T-helper 2 cell treated with Interferon-gamma antibody and Interleukin-4, amounts not matched to agents 5 μg/mL and 100 μg/mL, for 36 hours (primary cell): ENCODE measurements around the gene SLC22A17.
"Not testable (repeated sequence)": the region's sequence is repeated elsewhere in the genome, so short reads cannot be mapped to it uniquely, and the experiment has no call there.

Source experiments
- DNase-seq: peaks from one replicate; pipeline ENCODE4 v3.0.0; 2021; ENCODE audit warnings: low spot score
- H3K27ac Mint-ChIP-seq: one replicate; pipeline ENCODE4 v1.8.0; 2021; ENCODE audit warnings: mild to moderate bottlenecking, mixed read lengths
- H3K27me3 Mint-ChIP-seq: one replicate; pipeline ENCODE4 v1.8.0; 2021; ENCODE audit warnings: low read depth, mixed read lengths
- H3K36me3 Mint-ChIP-seq: one replicate; pipeline ENCODE4 v1.8.0; 2021; ENCODE audit warnings: low read depth, mixed read lengths
- H3K4me1 Mint-ChIP-seq: one replicate; pipeline ENCODE4 v1.8.0; 2021; ENCODE audit warnings: low read depth, mixed read lengths
- H3K4me3 Mint-ChIP-seq: one replicate; pipeline ENCODE4 v1.8.0; 2022; ENCODE audit warnings: mild to moderate bottlenecking, moderate library complexity, mixed read lengths
- H3K9me3 Mint-ChIP-seq: one replicate; pipeline ENCODE4 v1.8.0; 2021; ENCODE audit warnings: mixed read lengths

Gene SLC22A17

DNA sequence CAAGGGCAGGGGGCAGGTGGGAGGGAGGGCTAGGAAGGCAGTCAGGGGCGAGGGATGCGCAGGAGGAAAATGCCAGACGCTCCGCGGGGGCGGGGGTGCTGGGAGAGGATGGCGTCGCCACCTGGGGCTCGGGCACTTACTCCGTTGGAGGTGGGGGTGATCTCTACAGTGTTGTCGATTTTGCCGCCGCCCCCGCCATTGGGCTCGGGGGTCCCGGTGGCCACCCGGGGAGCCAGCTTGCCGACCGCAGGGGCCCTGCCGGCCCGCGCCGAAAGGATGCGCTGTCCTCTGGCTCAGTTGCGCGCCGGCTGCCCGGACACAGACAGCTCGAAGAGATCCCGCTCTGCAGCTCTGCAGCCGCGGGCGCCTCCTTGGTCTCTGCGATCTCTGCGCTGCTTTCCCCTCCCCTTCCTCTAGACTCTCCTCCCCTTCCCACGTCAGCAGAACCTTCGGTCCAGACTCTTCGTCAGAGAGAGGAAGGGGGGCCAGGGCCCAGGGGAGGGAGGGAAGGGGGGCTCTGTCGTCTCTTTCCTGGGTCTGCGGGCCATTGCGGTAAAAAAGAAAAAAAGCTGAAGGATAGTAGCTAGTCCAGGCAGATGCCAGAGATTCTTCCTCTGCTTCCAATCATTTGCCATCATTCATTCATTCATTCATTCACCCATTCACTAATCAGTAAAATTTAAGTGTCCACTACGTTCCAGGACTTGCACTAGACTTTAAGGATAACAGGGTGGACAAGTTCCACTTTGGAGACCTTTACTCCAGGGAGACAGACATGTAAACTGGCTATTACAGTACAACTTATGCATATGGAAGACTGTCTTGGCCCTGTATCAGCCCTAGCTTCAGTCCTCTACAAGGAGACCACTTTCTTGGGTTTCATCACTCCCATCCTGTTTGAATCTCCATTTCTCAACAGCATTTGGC lies at the start of gene SLC22A17:
Gene SLC22A17 (minus strand): TSS at position 382 of the 927 bp plus-strand sequence.
- no peaks in the 10 kb centered on the region for H3K36me3 Mint-ChIP-seq
- peaks cover 41% of the 10 kb centered on the region for H3K27me3 Mint-ChIP-seq
- H3K9me3 Mint-ChIP-seq: no peaks in the 10 kb centered on the region
- H3K4me3 Mint-ChIP-seq: peak within 1 kb of the TSS; percentile 79
- peaks cover 8% of the 10 kb centered on the region for H3K4me1 Mint-ChIP-seq
- peak; percentile 35 for DNase-seq
- H3K27ac Mint-ChIP-seq: no peak within 1 kb of the TSS

DNA sequence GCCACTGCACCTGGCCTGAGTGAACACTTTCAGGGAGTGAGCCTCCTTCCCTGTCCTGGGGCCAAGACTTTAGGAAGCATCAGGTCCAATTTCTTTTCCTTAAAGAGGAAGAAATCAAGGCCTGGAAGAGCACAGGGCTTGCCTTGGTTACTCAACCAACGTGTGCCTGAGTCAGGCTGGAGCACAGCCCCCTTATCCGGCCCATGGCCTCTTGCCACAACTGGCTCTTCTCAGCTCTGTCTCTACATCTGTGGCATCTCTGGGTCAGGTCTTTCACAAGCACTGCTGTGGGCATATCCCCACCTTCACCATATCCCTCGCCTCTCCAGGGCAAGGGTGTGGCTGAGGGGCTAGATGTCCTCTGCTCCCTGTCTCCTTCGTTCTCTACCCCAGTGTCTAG lies 48.6 kb upstream of the SLC22A17 start:
- DNase-seq: no peak
- Mint-ChIP-seq H3K4me1 (no peaks in the 10 kb centered on the region), H3K27me3 (no peaks in the 10 kb centered on the region), H3K9me3 (no peaks in the 10 kb centered on the region), H3K4me3 (no peak overlapping the region), H3K36me3 (no peaks in the 10 kb centered on the region), H3K27ac (peak overlapping the region; percentile 31)

DNA sequence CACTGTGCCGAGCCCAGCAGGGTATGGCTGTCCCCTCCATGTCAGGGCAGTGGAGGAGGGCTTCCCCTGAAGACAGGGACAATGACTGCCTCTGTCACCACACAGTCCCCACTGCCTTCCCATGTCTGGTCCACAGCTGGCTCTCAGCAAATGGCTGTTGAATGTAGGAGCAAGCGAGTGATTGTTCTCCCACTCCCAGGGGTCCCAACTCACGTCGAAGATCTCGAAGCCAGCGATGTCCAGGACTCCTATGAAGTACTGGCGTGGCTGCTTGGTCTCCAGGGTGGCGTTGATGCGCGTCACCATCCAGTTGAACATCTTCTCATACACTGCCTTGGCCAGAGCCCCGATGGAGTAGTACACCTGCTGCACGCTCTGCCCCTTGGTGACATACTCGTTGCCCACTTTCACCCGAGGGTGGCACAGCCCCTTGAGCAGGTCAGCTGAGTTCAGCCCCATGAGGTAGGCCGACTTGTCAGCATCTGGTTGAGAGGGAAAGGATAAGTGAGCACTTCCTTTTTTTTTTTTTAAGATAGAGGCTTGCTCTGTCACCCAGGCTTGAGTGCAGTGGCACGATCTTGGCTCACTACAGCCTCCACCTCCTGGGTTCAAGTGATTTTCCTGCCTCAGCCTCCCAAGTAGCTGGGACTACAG lies 47.9 kb upstream of the SLC22A17 start:
- H3K27me3 Mint-ChIP-seq, H3K27ac Mint-ChIP-seq, H3K4me1 Mint-ChIP-seq, H3K36me3 Mint-ChIP-seq, DNase-seq, H3K9me3 Mint-ChIP-seq, H3K4me3 Mint-ChIP-seq: not testable (repeated sequence)

DNA sequence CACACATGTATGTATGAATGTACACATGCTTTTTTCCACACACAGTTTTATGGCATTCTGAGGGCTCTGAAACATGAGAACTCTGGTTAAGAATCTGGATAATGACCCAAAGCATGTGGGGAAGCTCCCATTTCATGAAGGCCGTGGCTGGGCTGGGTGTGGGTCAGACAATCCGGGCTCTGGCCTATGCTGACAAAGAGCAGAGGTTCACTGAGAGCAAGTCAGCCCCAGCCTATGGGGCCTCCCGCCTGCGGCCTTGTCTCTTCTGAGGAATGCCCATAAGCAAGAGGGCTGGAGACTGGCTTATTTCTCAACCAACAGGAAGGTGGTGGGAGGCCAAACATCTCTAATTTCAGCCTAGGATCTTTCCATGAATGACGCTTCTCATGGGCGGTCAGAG lies 46.9 kb upstream of the SLC22A17 start:
- H3K27me3 Mint-ChIP-seq: no peaks in the 10 kb centered on the region
- H3K9me3 Mint-ChIP-seq: no peaks in the 10 kb centered on the region
- H3K4me1 Mint-ChIP-seq: no peaks in the 10 kb centered on the region
- no peak overlapping the region for H3K4me3 Mint-ChIP-seq
- H3K36me3 Mint-ChIP-seq: no peaks in the 10 kb centered on the region
- H3K27ac Mint-ChIP-seq: no peak overlapping the region
- no peak for DNase-seq

DNA sequence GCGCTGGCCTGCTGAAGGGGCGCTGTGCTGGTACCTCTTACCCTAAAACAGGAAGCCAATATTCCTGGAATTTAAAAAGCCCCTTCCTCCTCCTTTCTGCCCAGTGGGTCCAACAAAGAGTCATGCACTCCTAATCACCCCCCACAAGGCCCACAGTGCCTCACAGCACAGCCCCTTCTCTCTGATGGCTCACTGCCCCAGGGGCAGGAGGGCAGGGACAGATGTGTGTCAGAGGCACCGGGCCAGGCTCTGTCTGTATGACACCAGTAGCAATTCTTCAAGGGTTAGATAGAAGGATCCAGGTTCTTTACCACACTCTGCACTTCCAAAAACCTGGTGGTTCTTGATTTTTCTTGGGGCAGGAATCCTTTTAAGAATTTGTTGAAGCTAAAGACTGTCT lies 46.4 kb upstream of the SLC22A17 start:
- no peak overlapping the region for H3K4me3 Mint-ChIP-seq
- H3K36me3 Mint-ChIP-seq: no peaks in the 10 kb centered on the region
- no peaks in the 10 kb centered on the region for H3K4me1 Mint-ChIP-seq
- no peaks in the 10 kb centered on the region for H3K27me3 Mint-ChIP-seq
- no peak for DNase-seq
- no peaks in the 10 kb centered on the region for H3K9me3 Mint-ChIP-seq
- no peak overlapping the region for H3K27ac Mint-ChIP-seq

DNA sequence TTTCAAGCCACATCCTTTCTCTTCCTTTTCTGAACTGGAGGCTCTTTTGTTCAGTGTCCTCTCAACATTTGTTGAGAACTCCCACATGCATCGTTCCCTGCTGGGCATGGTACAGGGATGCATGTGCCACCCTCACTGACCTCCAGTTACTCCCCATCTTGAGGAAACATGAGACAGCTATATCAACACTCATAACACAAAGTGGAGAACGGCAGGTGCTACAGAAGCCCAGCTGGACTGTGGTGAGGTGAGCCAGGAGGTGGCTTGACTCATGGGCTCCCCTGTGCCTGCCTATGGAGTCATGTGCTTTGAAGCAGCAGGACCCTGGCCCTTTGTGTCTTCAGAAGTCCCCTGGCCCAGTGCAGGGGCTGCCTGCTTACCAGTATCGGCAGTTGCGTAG lies 45.7 kb upstream of the SLC22A17 start:
- H3K27ac Mint-ChIP-seq: no peak overlapping the region
- H3K4me1 Mint-ChIP-seq: no peaks in the 10 kb centered on the region
- H3K27me3 Mint-ChIP-seq: no peaks in the 10 kb centered on the region
- H3K4me3 Mint-ChIP-seq: no peak overlapping the region
- H3K9me3 Mint-ChIP-seq: no peaks in the 10 kb centered on the region
- DNase-seq: no peak
- H3K36me3 Mint-ChIP-seq: no peaks in the 10 kb centered on the region

DNA sequence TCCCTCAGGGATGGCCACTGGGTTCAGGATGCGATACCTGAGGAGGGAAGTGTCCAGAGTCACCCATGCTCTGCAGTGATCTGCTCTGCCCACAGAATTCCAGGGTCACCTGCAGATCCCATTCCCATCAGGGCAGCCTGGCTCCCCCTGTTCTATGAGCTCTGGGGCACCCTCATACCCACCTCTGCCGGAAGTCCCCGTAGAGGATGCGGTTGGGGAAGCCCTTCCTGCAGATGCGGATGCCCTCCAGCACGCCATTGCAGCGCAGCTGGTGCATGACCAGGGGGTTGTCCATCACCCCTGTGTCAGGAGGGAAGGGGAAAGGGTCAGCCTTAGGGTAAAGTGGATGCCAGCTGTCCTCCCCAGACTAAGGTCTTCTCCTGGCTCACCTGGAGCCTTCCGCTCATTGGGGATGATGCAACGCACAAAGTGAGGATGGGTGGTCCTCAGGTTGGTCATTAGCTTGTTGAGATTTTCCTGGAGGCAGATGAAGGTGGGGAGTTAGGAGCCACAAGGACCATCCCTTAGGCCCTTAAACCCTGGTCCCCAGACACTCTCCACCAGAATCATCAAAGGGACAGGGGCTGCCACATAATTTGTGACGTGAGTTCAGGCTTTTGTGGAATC lies 44.2 kb upstream of the SLC22A17 start:
- Mint-ChIP-seq H3K27ac (no peak overlapping the region), H3K4me3 (no peak overlapping the region), H3K4me1 (no peaks in the 10 kb centered on the region), H3K36me3 (no peaks in the 10 kb centered on the region), H3K27me3 (no peaks in the 10 kb centered on the region), H3K9me3 (no peaks in the 10 kb centered on the region)
- DNase-seq: no peak

DNA sequence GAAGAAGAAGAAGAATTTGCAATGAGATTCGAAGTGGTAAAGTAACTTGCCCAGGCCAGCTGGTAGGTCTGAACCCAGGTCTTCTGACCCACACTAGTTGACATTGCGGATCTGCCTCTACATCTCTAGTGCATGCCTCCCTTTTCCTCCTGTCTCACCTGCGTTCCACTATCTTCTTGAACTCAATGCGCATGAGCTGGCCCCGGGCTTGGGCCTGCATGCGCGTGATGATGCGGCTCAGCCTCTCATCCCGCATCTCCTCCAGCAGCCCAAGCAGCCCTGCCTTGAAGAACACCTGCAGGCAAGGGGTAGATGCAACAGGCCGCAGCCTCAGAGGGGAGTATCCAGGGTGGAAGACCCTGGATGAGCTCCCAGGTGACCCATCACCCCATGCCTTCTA lies 43.4 kb upstream of the SLC22A17 start:
- no peak for DNase-seq
- Mint-ChIP-seq H3K27me3 (no peaks in the 10 kb centered on the region), H3K4me1 (no peaks in the 10 kb centered on the region), H3K27ac (no peak overlapping the region), H3K4me3 (no peak overlapping the region), H3K36me3 (no peaks in the 10 kb centered on the region), H3K9me3 (no peaks in the 10 kb centered on the region)

DNA sequence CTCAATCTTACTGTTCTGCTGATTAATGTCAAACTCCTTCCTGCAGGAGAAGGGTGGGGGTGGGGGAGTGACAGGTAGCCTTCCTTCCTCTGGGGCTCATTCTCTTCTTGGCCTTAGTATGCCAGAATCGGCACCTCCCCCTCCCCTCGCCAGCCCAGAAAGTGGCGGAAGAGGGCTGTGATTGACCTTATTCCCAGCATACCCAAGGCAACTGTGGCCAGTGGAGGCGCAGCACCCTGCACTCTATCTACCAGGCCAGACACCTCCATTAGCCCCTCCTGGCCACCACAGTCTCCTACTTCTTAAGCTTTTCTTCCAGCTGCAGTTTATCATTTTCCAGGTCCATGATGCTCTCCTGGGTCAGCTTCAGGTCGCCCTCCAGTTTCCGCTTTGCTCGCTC lies 39.9 kb upstream of the SLC22A17 start:
- Mint-ChIP-seq H3K4me3 (no peak overlapping the region), H3K9me3 (no peaks in the 10 kb centered on the region), H3K4me1 (no peaks in the 10 kb centered on the region), H3K27me3 (no peaks in the 10 kb centered on the region), H3K36me3 (no peaks in the 10 kb centered on the region), H3K27ac (no peak overlapping the region)
- DNase-seq: no peak

DNA sequence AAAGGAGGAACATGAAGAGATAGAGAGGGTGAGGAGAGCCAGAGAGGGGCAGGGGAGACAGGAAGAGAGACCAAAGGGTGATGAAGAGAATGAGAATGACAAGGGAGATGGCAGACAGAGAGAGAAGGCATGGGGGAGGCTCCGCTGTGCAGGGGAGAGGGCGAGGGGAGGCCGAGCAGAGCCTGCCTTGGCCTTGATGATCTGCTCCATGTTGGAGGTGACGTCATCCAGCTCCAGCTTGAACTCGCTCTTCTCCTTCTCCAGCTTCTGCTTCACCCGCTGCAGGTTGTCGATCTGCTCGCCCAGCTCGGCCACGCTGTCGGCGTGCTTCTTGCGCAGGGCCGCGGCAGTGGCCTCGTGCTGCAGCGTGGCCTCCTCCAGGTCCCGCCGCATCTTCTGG lies 37.2 kb upstream of the SLC22A17 start:
- not testable (repeated sequence) for H3K4me1 Mint-ChIP-seq, DNase-seq, H3K27me3 Mint-ChIP-seq, H3K9me3 Mint-ChIP-seq, H3K27ac Mint-ChIP-seq, H3K36me3 Mint-ChIP-seq, H3K4me3 Mint-ChIP-seq

DNA sequence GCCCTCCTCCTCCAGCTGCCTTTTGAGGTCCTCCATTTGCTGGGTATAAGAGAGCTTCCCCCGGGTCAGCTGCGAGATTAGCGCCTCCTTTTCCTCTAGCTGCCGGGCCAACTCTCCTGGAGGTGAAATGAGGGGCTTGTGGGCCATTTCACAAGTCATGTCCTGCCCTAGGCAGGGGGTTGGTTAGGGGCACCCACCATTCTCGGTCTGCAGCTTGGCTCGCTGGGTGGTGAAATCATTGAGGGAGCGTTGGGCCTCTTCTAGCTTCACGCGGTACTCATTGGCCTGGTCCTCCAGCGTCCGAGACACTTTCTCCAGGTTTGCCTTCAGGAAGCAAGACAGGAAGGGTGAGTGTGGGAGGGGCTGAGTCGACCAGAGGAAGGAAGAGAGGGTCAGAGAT lies 36.7 kb upstream of the SLC22A17 start:
- Mint-ChIP-seq H3K4me3 (no peak overlapping the region), H3K27me3 (no peaks in the 10 kb centered on the region), H3K36me3 (no peaks in the 10 kb centered on the region), H3K4me1 (no peaks in the 10 kb centered on the region), H3K9me3 (no peaks in the 10 kb centered on the region), H3K27ac (no peak overlapping the region)
- no peak for DNase-seq

DNA sequence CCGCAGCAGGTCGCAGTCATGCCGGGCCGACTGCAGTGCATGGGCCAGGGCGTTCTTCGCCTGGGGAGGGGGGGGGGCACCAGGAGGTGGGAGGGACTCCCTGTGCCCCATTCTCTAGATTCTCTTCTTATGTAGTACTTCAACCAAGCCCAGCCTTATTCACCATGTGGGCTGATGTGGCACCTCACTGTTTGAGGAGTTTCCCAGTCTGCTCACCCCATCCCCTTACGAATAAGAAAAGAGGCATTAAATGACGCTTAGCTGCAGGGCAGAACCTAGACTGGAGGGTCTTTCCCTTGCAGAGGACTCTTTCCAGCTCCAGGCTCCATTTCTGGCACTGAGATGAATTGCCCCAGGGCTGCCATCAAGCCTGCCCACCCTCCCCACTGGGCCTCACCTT lies 36.3 kb upstream of the SLC22A17 start:
- H3K9me3 Mint-ChIP-seq: no peaks in the 10 kb centered on the region
- H3K36me3 Mint-ChIP-seq: no peaks in the 10 kb centered on the region
- H3K4me1 Mint-ChIP-seq: no peaks in the 10 kb centered on the region
- DNase-seq: no peak
- no peak overlapping the region for H3K27ac Mint-ChIP-seq
- no peaks in the 10 kb centered on the region for H3K27me3 Mint-ChIP-seq
- H3K4me3 Mint-ChIP-seq: no peak overlapping the region

DNA sequence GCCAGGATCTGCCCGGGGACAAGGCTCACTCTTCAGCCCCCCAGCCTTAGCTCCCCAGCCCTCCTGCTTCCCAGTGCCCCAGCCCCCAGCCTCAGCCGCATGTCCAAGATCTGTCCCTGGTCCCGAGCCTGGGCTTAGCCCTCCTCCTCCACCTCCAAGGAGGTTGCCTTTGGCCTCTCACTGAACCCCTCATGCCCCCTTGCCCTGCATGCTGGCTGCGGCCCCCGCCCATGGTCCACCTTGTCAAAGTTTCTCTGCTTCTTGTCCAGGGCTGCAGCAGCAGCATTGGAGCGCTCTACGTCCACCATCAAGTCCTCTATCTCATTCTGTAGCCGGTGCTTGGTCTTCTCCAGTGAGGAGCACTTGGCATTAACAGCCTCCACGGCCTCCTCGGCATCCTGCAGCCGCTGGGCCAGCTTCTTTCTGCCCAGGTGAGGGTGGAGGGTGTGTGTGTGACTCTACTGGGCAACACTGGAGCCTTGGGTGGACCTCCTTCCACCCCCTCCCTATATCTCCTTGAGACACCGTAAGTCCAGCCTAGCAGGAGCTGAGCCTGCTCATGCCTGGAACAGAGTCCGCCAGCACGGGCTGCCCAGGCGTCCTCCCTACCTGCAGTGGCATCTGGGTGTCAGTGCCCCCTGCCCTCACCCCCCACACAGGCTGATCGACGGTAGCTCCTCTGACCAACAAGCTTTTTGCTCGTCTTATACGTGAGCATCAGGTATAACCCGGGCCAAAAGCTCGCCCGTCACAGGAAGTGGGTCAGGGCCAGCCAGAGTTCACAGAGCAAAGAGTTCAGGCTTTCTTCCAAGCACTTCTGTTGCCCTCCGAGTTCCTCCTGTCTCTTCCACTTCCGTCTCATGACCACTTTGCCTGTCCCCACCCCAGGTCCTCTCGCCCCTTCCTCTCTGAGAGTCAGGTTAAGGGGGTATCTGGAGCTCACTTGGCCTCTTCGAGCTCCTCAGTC lies 35.5 kb upstream of the SLC22A17 start:
- H3K27me3 Mint-ChIP-seq: no peaks in the 10 kb centered on the region
- no peak for DNase-seq
- H3K4me1 Mint-ChIP-seq: no peaks in the 10 kb centered on the region
- no peak overlapping the region for H3K27ac Mint-ChIP-seq
- H3K4me3 Mint-ChIP-seq: no peak overlapping the region
- no peaks in the 10 kb centered on the region for H3K36me3 Mint-ChIP-seq
- H3K9me3 Mint-ChIP-seq: no peaks in the 10 kb centered on the region
